SJCRH30 (cell line): ENCODE results near the gene RSRC1. TPM values are rescaled to one million over a fixed set of nuclear protein-coding genes. Genes with fewer than 3 reads are reported as not detected.

Experiments used
- DNase-seq, 2 experiments: peaks; one replicate each; pipeline ENCODE4 v3.0.0-alpha.2; 2015 to 2020
- H3K27ac ChIP-seq: fragments of 250-450 bp; sonication (Bioruptor Pico); 2 replicates; pipeline ENCODE4 v1.5.1; 2020; ENCODE audit warnings: mild to moderate bottlenecking, moderate library complexity
- H3K27me3 ChIP-seq: fragments of 250-450 bp; sonication (Bioruptor Pico); 2 replicates; pipeline ENCODE4 v1.5.1; 2020; ENCODE audit warnings: mild to moderate bottlenecking, moderate library complexity
- H3K36me3 ChIP-seq: fragments of 250-450 bp; sonication (Bioruptor Pico); 2 replicates; pipeline ENCODE4 v1.5.1; 2020; ENCODE audit warnings: mild to moderate bottlenecking, moderate library complexity
- H3K4me1 ChIP-seq: fragments of 250-450 bp; sonication (Bioruptor Pico); 2 replicates; pipeline ENCODE4 v1.5.1; 2020; ENCODE audit warnings: mild to moderate bottlenecking, moderate library complexity
- H3K4me3 ChIP-seq: fragments of 250-450 bp; sonication (Bioruptor Pico); 2 replicates; pipeline ENCODE4 v1.5.1; 2020; ENCODE audit warnings: mild to moderate bottlenecking, moderate library complexity
- H3K9me3 ChIP-seq: fragments of 250-450 bp; sonication (Bioruptor Pico); replicated peaks from 2 replicates; pipeline ENCODE4 v1.5.1; 2020; ENCODE audit warnings: mild to moderate bottlenecking, moderate library complexity
- total RNA-seq: library from RNA; depleted of rRNA; stranded (reverse); fragments of >200 nt; shearing (Covaris generic); gene quantifications from 2 replicates; pipeline ENCODE4 v1.2.3, GENCODE V29; 2014; rRNA removed

The RSRC1 gene
- total RNA-seq, 1 experiment from 2014 or later, result 57.2 TPM

DNA sequence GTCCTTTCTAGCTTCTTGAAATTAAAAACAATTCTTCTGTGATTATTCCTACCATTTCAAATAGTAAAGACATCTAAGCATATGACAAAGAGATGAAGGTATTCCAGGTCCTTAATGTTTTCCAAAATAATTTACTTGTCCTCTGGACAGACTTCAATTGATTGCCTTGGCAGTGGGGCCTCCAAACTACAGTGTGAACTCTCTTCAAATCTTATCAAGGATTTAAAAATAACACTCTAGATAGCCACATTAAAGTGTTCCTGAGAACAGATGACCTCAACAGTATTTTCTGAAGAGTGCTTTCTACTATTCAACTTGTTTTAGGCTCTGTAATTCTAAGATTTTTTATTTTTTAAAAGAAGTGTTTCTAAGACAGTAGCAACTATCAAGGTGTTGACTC, 453.2 kb downstream of the RSRC1 start:
- DNase-seq, result no peak
- no peaks in the 10 kb centered on the region for H3K9me3 ChIP-seq
- no peak overlapping the region for H3K4me3 ChIP-seq
- H3K27ac ChIP-seq, result no peak overlapping the region
- H3K27me3 ChIP-seq, result no peaks in the 10 kb centered on the region
- H3K36me3 ChIP-seq, result no peaks in the 10 kb centered on the region
- no peaks in the 10 kb centered on the region for H3K4me1 ChIP-seq

DNA sequence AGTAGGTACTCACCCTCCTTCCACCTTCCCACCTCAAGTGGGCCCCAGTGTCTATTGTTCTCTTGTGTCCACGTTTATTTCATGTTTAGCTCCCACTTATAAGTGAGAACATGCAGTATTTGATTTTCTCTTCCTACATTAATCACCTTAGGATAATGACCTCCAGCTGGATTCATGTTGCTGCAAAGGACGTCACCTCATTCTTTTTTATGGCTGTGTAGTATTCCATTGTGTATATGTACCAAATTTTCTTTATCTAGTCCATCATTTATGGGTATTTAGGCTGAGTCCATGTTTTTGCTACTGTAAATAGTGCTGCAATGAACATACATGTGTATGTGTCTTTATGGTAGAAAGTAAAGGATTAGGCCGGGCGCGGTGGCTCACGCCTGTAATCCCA, 455.2 kb downstream of the RSRC1 start:
- Histone ChIP-seq H3K4me3 (no peak overlapping the region), H3K36me3 (no peaks in the 10 kb centered on the region), H3K4me1 (no peaks in the 10 kb centered on the region), H3K27ac (no peak overlapping the region), H3K27me3 (no peaks in the 10 kb centered on the region), H3K9me3 (no peaks in the 10 kb centered on the region)
- DNase-seq, result no peak

DNA sequence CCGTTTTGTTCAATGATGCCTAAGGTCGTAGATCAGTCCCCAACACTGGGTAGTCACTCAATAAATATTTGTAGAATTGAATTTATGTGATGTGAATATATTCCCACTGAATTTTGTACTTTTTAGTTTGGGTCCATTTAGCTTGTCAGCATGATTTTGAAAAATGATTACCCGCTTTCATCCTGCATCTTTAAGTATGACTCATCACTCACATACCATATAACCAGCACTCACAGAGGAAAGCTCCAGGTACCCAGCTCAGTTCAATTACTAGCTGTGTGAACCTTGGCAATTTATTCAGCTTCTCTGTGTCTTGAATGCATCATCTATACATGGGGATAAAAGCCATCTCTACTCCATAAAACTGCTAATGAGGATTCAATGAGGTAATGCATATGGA, 458.9 kb downstream of the RSRC1 start:
- Histone ChIP-seq H3K36me3 (no peaks in the 10 kb centered on the region), H3K27me3 (no peaks in the 10 kb centered on the region), H3K27ac (no peak overlapping the region), H3K4me1 (peaks cover 4% of the 10 kb centered on the region; the same call in 1 of the 2 replicates), H3K9me3 (no peaks in the 10 kb centered on the region), H3K4me3 (no peak overlapping the region)
- no peak for DNase-seq

DNA sequence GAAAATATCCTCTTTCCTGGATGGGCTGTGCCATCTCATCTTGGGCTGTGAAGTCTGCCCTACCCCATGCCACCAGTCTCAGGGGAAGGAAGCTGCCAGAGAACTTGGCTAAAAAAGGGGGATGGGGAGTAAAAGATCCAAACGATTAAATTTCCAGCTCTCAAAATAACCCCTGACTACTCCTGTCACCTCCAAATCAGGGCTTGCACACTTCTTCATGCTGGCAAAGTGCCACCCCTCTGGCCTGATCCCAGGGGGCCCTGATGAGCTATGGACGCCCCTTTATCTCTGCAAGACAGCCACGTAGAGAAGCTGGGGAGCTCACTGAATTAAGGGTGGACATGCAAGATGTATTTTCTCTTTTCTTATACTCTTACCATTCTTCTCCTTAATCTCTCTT, 459.9 kb downstream of the RSRC1 start:
- no peaks in the 10 kb centered on the region for H3K36me3 ChIP-seq
- H3K27me3 ChIP-seq, result no peaks in the 10 kb centered on the region
- H3K9me3 ChIP-seq, result no peaks in the 10 kb centered on the region
- H3K27ac ChIP-seq, result no peak overlapping the region
- H3K4me3 ChIP-seq, result no peak overlapping the region
- H3K4me1 ChIP-seq, result peaks cover 4% of the 10 kb centered on the region; the same call in 1 of the 2 replicates
- no peak for DNase-seq

DNA sequence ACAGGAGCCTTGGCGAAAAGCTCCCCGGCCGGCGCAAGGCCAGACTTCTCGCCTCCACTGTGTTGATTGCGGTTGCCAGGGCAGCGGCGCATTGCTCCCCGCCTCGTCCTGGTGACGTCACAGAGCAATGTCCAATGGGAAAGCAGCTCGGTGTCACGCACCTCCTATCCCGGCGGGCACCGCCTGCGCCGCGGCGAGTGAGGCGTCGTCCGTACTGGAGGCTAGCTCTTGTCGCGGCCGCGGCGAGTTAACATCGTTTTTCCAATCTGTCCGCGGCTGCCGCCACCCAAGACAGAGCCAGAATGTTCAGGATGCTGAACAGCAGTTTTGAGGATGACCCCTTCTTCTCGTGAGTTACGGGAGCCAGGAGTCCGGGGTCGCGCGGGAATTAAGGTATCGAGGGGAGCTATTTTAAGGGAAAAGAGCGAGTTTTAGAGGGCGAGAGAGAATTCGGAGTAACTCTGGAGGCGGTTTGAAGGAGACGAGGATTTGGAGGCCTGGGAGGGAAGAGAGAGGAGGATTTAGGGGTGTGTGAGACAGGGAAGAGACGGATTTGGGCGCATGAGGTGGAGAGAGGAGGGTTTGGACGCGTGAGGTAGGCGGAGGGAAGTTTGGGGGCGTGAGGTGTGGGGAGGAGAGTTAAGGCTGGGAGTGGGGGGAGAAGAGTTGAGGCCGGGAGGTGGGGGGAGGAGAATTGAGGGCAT, 461.3 kb downstream of the RSRC1 start, which contains the start of gene MLF1:
Gene MLF1 (plus strand): TSS at position 196 of the 704 bp plus-strand sequence. CDS start 107 bp downstream, at position 303.
- H3K27me3 ChIP-seq, result no peaks in the 10 kb centered on the region
- DNase-seq, result peak; percentile 94
- no peaks in the 10 kb centered on the region for H3K9me3 ChIP-seq
- H3K27ac ChIP-seq, result peak within 1 kb of the TSS; percentile 41; the same call in 1 of the 2 replicates
- peak within 1 kb of the TSS; percentile 66 for H3K4me3 ChIP-seq
- no peaks in the 10 kb centered on the region for H3K36me3 ChIP-seq
- H3K4me1 ChIP-seq, result peaks cover 4% of the 10 kb centered on the region; the same call in 1 of the 2 replicates

DNA sequence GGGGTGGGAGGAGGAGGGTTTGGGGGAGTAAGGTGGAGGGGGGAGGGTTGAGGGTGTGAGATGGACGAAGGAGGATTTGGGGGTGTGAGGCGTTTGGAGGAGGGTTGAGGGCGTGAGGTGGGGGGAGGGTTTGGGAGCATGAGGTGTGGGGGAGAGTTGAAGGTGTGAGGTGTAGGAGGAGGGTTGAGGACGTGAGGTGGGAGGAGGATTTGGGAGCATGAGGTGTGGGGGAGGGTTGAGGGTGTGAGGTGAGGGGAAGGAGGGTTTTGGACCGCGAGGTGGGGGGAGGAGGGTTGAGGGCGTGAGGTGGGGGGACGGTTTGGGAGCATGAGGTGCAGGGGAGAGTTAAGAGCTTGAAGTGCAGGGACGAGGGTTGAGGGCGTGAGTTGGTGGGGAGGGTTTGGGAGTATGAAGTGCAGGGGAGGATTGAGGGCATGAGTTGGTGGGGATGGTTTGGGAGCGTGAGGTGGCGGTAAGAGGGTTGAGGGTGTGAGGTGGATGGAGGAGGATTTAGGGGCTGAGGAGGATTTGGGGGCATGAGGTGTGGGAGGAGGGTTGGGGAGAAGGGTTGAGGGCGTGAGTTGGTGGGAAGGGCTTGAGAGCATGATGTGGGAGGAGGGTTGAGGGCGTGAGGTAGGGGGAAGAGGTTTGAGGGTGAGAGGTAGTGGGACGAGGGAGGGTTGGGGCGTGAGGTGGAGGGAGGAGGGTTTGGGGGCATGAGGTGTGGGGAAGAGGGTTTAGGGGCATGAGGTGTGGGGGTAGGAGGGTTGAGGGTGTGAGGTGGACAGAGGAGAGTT, 462.3 kb downstream of the RSRC1 start:
- Histone ChIP-seq H3K27ac (no peak overlapping the region), H3K36me3 (no peaks in the 10 kb centered on the region), H3K4me1 (peaks cover 4% of the 10 kb centered on the region; the same call in 1 of the 2 replicates), H3K4me3 (no peak overlapping the region), H3K9me3 (no peaks in the 10 kb centered on the region), H3K27me3 (no peaks in the 10 kb centered on the region)
- no peak for DNase-seq

DNA sequence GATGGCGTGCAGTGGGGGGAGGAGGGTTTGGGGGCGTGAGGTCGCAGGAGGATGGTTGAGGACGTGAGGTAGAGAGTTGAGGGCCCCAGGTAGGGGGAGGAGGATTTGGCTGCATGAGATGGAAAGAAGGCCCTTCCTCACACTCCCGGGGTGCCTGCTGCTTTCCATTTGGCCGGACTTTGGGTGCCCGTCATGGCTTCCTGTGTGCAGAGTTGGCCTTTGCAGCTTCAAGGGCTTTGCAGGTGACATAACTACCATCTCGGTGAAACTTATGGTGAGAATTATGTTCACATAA, 462.8 kb downstream of the RSRC1 start:
- Histone ChIP-seq H3K4me1 (peaks cover 4% of the 10 kb centered on the region; the same call in 1 of the 2 replicates), H3K27me3 (no peaks in the 10 kb centered on the region), H3K9me3 (no peaks in the 10 kb centered on the region), H3K4me3 (no peak overlapping the region), H3K36me3 (no peaks in the 10 kb centered on the region), H3K27ac (no peak overlapping the region)
- no peak for DNase-seq

DNA sequence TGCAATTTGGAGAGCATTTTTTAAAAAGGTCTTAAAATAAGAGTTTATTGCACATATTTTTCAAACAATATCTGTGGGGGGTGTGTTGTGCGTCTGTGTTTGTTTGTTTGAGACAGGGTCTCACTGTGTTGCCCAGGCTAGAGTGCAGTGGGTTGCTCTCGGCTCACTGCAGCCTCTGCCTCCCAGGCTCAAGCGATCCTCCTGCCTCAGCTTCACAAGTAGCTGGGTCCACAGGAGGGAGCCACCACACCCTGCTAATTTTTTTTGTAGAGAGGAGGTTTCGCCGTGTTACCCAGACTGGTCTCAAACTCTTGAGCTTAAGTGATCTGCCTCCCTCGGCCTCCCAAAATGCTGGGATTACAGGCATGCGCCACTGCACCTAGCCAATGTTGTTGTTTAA, 463.8 kb downstream of the RSRC1 start:
- no peak overlapping the region for H3K4me3 ChIP-seq
- H3K27me3 ChIP-seq, result no peaks in the 10 kb centered on the region
- H3K9me3 ChIP-seq, result no peaks in the 10 kb centered on the region
- no peak overlapping the region for H3K27ac ChIP-seq
- H3K36me3 ChIP-seq, result no peaks in the 10 kb centered on the region
- peaks cover 4% of the 10 kb centered on the region; the same call in 1 of the 2 replicates for H3K4me1 ChIP-seq
- DNase-seq, result peak in 1 of 2 experiments; percentile 7

DNA sequence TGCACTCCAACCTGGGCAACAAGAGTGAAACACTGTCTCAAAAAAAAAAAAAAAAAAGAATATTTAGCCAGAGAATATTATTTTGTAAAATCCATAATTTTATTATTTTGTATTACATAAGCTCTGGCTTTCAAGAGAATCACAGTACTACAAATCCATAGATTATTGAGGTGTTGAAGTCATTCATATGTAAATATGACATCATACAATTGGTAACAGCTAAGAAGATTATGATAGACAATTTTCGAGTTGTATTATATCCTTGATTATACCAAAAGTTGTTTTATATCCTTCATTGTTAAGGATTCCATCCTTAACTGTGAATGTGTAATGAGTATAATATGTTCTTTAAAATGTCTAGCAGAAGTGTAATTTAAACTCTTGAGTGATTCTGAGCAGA, 464.8 kb downstream of the RSRC1 start:
- Histone ChIP-seq H3K36me3 (no peaks in the 10 kb centered on the region), H3K27me3 (no peaks in the 10 kb centered on the region), H3K4me1 (peaks cover 4% of the 10 kb centered on the region; the same call in 1 of the 2 replicates), H3K4me3 (no peak overlapping the region), H3K27ac (no peak overlapping the region), H3K9me3 (no peaks in the 10 kb centered on the region)
- no peak for DNase-seq

DNA sequence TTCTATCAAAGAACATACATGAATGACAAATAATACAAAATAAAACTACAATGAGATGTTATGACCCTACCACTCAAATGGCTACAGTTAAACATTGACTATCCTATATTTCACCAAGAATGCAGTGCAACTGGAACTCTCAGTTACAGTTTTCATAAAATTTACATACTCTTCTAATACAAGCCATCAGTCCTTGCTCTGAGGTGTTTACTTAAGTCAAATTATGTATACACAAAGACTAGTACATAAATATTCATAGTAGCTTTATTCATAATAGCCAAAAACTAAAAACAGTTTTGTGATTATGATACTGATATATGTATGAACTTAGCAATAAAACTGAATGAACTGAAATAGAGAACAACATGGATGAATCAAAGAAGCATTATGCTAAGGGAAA, 480.3 kb downstream of the RSRC1 start:
- no peak overlapping the region for H3K27ac ChIP-seq
- no peaks in the 10 kb centered on the region for H3K27me3 ChIP-seq
- H3K36me3 ChIP-seq, result no peaks in the 10 kb centered on the region
- H3K9me3 ChIP-seq, result no peaks in the 10 kb centered on the region
- H3K4me1 ChIP-seq, result no peaks in the 10 kb centered on the region
- H3K4me3 ChIP-seq, result no peak overlapping the region
- no peak for DNase-seq

Other genes starting within 250 kb of the RSRC1 start
- 4.5 and 5.4 TPM in 2 replicates for gene SHOX2, start 3.7 kb upstream of the RSRC1 start, total RNA-seq